Calu3 (cell line): ENCODE results near the gene DALRD3. TPM values are rescaled to one million over a fixed set of nuclear protein-coding genes. Genes with fewer than 3 reads are reported as not detected.

ENCODE experiments used
- BruUV-seq: library from RNA; stranded (reverse); fragments of 400-500 nt; replicated peaks from 2 replicates; lab custom pipeline; 2021; lab: Mats Ljungman, UMichigan
- CTCF ChIA-PET: fragments of 300-600 bp; sonication (Branson Sonifier 250); formaldehyde crosslinking; loops from one replicate; lab custom pipeline; 2022; ENCODE audit warnings: antibody characterized with exemption; lab: Charles Lee
- DNase-seq: peaks from one replicate; pipeline ENCODE4 v3.0.0; 2022
- H3K27ac Mint-ChIP-seq: one replicate; pipeline ENCODE4 v1.8.0; 2022; ENCODE audit warnings: mixed read lengths; ENCODE audit not compliant: unreplicated experiment
- H3K27me3 Mint-ChIP-seq: one replicate; pipeline ENCODE4 v1.8.0; 2022; ENCODE audit warnings: mixed read lengths; ENCODE audit not compliant: unreplicated experiment
- H3K36me3 Mint-ChIP-seq: one replicate; pipeline ENCODE4 v1.8.0; 2022; ENCODE audit warnings: mild to moderate bottlenecking, moderate library complexity, mixed read lengths; ENCODE audit not compliant: insufficient read depth, unreplicated experiment
- H3K4me1 Mint-ChIP-seq: one replicate; pipeline ENCODE4 v1.8.0; 2022; ENCODE audit warnings: mild to moderate bottlenecking, low read depth, mixed read lengths; ENCODE audit not compliant: unreplicated experiment
- H3K4me3 Mint-ChIP-seq: one replicate; pipeline ENCODE4 v1.8.0; 2022; ENCODE audit warnings: mild to moderate bottlenecking, low read depth, moderate library complexity, mixed read lengths; ENCODE audit not compliant: unreplicated experiment
- H3K9me3 Mint-ChIP-seq: one replicate; pipeline ENCODE4 v1.8.0; 2022; ENCODE audit warnings: low read depth, mixed read lengths; ENCODE audit not compliant: unreplicated experiment
- CTCF ChIP-seq: fragments of 200-600 bp; IDR thresholded peaks from one replicate; pipeline ENCODE4 v1.8.0; 2022; ENCODE audit warnings: antibody characterized with exemption; ENCODE audit not compliant: unreplicated experiment
- intact Hi-C: fragments of 100-400 bp; cut with micrococcal nuclease; formaldehyde crosslinking; loops from one replicate; pipeline ENCODE4 v1.10.0; 2022; ENCODE audit not compliant: unreplicated experiment
- total RNA-seq: library from RNA; stranded (reverse); gene quantifications from 2 replicates; pipeline ENCODE4 v1.2.3, GENCODE V29; 2022

The DALRD3 gene
- total RNA-seq, 1 experiment from 2014 or later, result 40.9 TPM

- Mint-ChIP-seq H3K4me1 (peaks cover 9% of the 10 kb centered on the region), H3K27ac (no peak overlapping the region), H3K36me3 (peaks cover 31% of the 10 kb centered on the region), H3K9me3 (no peaks in the 10 kb centered on the region), H3K4me3 (peak overlapping the region; percentile 96), H3K27me3 (no peaks in the 10 kb centered on the region)
- DNase-seq, result no peak
- BruUV-seq, result TSS peak; percentile 49
- CTCF ChIA-PET, result interaction anchor here (1.7 kb wide), 1 partner anchor 15 kb away, joined by 8 read pairs; the partner anchor contains the start of gene WDR6
- no peak for TF ChIP-seq CTCF
- intact Hi-C loops, result no loop called here
Measured at GRCh38 chr3:48991851-48992545, 26.4 kb downstream of the DALRD3 start.

- H3K4me3 Mint-ChIP-seq, result peak overlapping the region; percentile 96
- H3K27me3 Mint-ChIP-seq, result no peaks in the 10 kb centered on the region
- H3K27ac Mint-ChIP-seq, result peak overlapping the region; percentile 81
- no peak for TF ChIP-seq CTCF
- no TSS peak for BruUV-seq
- intact Hi-C loops, result no loop called here
- peaks cover 33% of the 10 kb centered on the region for H3K36me3 Mint-ChIP-seq
- H3K9me3 Mint-ChIP-seq, result no peaks in the 10 kb centered on the region
- CTCF ChIA-PET, result interaction anchor here (1.0 to 1.7 kb wide), 2 partner anchors 16 to 349 kb away, joined by 3 to 8 read pairs; partner anchors contain the start of genes USP4 and WDR6
- peaks cover 9% of the 10 kb centered on the region for H3K4me1 Mint-ChIP-seq
- DNase-seq, result peak; percentile 32
Measured at GRCh38 chr3:48990636-48991469, 27.5 kb downstream of the DALRD3 start.

GRCh38 chr3:48989796-48990635, 28.4 kb downstream of the DALRD3 start, which contains the start of gene P4HTM:
P4HTM (plus strand) TSS chr3:48990241; CDS start chr3:48990257, 16 bp downstream.
- no peaks in the 10 kb centered on the region for H3K9me3 Mint-ChIP-seq
- peaks cover 38% of the 10 kb centered on the region for H3K36me3 Mint-ChIP-seq
- intact Hi-C loops, result loop anchor here (2.0 kb wide), 1 partner anchor 459 kb away; no protein-coding TSS in a partner anchor
- peak; percentile 84 for DNase-seq
- H3K4me1 Mint-ChIP-seq, result peaks cover 9% of the 10 kb centered on the region
- H3K4me3 Mint-ChIP-seq, result peak within 1 kb of the TSS; percentile 96
- CTCF ChIA-PET, result interaction anchor here (0.7 to 1.2 kb wide), 5 partner anchors 17 to 350 kb away, joined by 3 to 4 read pairs (median 3); partner anchors contain the start of genes NDUFAF3, USP4 and WDR6
- H3K27me3 Mint-ChIP-seq, result no peaks in the 10 kb centered on the region
- H3K27ac Mint-ChIP-seq, result peak within 1 kb of the TSS; percentile 93
- BruUV-seq, result no TSS peak
- no peak for TF ChIP-seq CTCF
